H9 (cell line): Measurements from ENCODE around the gene SIL1. TPM values are rescaled to one million over a fixed set of nuclear protein-coding genes. Genes with fewer than 3 reads are reported as not detected.

ENCODE experiments used
- DNase-seq: peaks from one replicate; pipeline ENCODE4 v3.0.0-alpha.2; 2017
- H2AFZ ChIP-seq: one replicate; pipeline ENCODE4 v1.6.1; 2013; ENCODE audit warnings: mild to moderate bottlenecking, low read length, control low read depth, moderate library complexity
- H2AK5ac ChIP-seq: 2 replicates; pipeline ENCODE4 v1.6.1; 2013; ENCODE audit warnings: low read length, control low read depth, mixed read lengths; ENCODE audit not compliant: insufficient read length
- H2BK120ac ChIP-seq: one replicate; pipeline ENCODE4 v1.6.1; 2013; ENCODE audit warnings: low read depth, mild to moderate bottlenecking, low read length, control low read depth, inconsistent platforms; ENCODE audit not compliant: poor library complexity, severe bottlenecking
- H2BK12ac ChIP-seq: 2 replicates; pipeline ENCODE4 v1.6.1; 2013; ENCODE audit warnings: low read length, control low read depth, mixed read lengths, low read depth; ENCODE audit not compliant: insufficient read length
- H2BK15ac ChIP-seq: 2 replicates; pipeline ENCODE4 v1.6.1; 2013; ENCODE audit warnings: low read depth, low read length, control low read depth
- H2BK20ac ChIP-seq: one replicate; pipeline ENCODE4 v1.6.1; 2013; ENCODE audit warnings: low read depth, mild to moderate bottlenecking, low read length, control low read depth, inconsistent platforms; ENCODE audit not compliant: poor library complexity, severe bottlenecking
- H2BK5ac ChIP-seq: 2 replicates; pipeline ENCODE4 v1.6.1; 2013; ENCODE audit warnings: low read length, control low read depth, mixed read lengths; ENCODE audit not compliant: insufficient read length
- H3K14ac ChIP-seq: 2 replicates; pipeline ENCODE4 v1.6.1; 2013; ENCODE audit warnings: low read length, control low read depth; ENCODE audit not compliant: insufficient read depth
- H3K18ac ChIP-seq: 2 replicates; pipeline ENCODE4 v1.6.1; 2013; ENCODE audit warnings: low read depth, mild to moderate bottlenecking, mixed read lengths, low read length, control low read depth; ENCODE audit not compliant: insufficient read length
- H3K23ac ChIP-seq: 2 replicates; pipeline ENCODE4 v1.6.1; 2013; ENCODE audit warnings: low read length, control low read depth, mixed read lengths, low read depth; ENCODE audit not compliant: insufficient read length
- H3K23me2 ChIP-seq: 2 replicates; pipeline ENCODE4 v1.6.1; 2013; ENCODE audit warnings: low read depth, mild to moderate bottlenecking, mixed read lengths, low read length, control low read depth; ENCODE audit not compliant: insufficient read length, poor library complexity, severe bottlenecking
- H3K27ac ChIP-seq: 2 replicates; pipeline ENCODE4 v1.5.1; 2013; ENCODE audit warnings: low read length, control low read depth, mixed read lengths, low read depth; ENCODE audit not compliant: insufficient read length
- H3K27me3 ChIP-seq: 2 replicates; pipeline ENCODE4 v1.6.1; 2013; ENCODE audit warnings: low read length, control low read depth, inconsistent platforms; ENCODE audit not compliant: insufficient read depth
- H3K4ac ChIP-seq: 2 replicates; pipeline ENCODE4 v1.6.1; 2013; ENCODE audit warnings: low read depth, mild to moderate bottlenecking, control low read depth, inconsistent platforms, low read length, moderate library complexity
- H3K4me1 ChIP-seq: 2 replicates; pipeline ENCODE4 v1.6.1; 2013; ENCODE audit warnings: low read length, control low read depth, inconsistent platforms; ENCODE audit not compliant: insufficient read depth
- H3K4me2 ChIP-seq: 2 replicates; pipeline ENCODE4 v1.6.1; 2013; ENCODE audit warnings: low read length, control low read depth, mixed read lengths; ENCODE audit not compliant: insufficient read length, insufficient read depth
- H3K56ac ChIP-seq: 2 replicates; pipeline ENCODE4 v1.6.1; 2013; ENCODE audit warnings: low read depth, mild to moderate bottlenecking, mixed read lengths, low read length, control low read depth; ENCODE audit not compliant: insufficient read length
- H3K79me1 ChIP-seq: 2 replicates; pipeline ENCODE4 v1.6.1; 2013; ENCODE audit warnings: low read depth, mild to moderate bottlenecking, moderate library complexity, low read length, control low read depth, inconsistent platforms; ENCODE audit not compliant: insufficient read depth, poor library complexity, severe bottlenecking
- H3K79me2 ChIP-seq: 2 replicates; pipeline ENCODE4 v1.6.1; 2013; ENCODE audit warnings: low read length, control low read depth, inconsistent platforms; ENCODE audit not compliant: insufficient read depth
- H3K9ac ChIP-seq: 2 replicates; pipeline ENCODE4 v1.6.1; 2013; ENCODE audit warnings: low read length, control low read depth, mixed read lengths; ENCODE audit not compliant: insufficient read length; ENCODE audit errors: extremely low read depth
- H3K9me3 ChIP-seq: one replicate; pipeline ENCODE4 v1.6.1; 2013; ENCODE audit warnings: low read depth, low read length, inconsistent platforms; ENCODE audit not compliant: control insufficient read depth
- H3T11ph ChIP-seq: one replicate; pipeline ENCODE4 v1.6.1; 2013; ENCODE audit warnings: mild to moderate bottlenecking, low read length, control low read depth, inconsistent platforms
- H4K20me1 ChIP-seq: one replicate; pipeline ENCODE4 v1.6.1; 2013; ENCODE audit not compliant: control insufficient read depth, insufficient read length, insufficient read depth
- H4K5ac ChIP-seq: 2 replicates; pipeline ENCODE4 v1.6.1; 2013; ENCODE audit warnings: low read depth, mild to moderate bottlenecking, mixed read lengths, low read length, control low read depth; ENCODE audit not compliant: insufficient read length
- H4K8ac ChIP-seq: replicated peaks from 2 replicates; pipeline ENCODE4 v1.6.1; 2013; ENCODE audit warnings: low read length, control low read depth, mixed read lengths, low read depth; ENCODE audit not compliant: insufficient read length
- H4K91ac ChIP-seq: 2 replicates; pipeline ENCODE4 v1.6.1; 2013; ENCODE audit warnings: low read depth, mild to moderate bottlenecking, moderate library complexity, mixed read lengths, low read length, control low read depth; ENCODE audit not compliant: insufficient read length
- H3K27ac Mint-ChIP-seq, 3 experiments: 2 replicates in 2 of 3; 3 replicates in 1 of 3; pipeline ENCODE4 v1.8.0; 2020 to 2021; ENCODE audit warnings: mixed read lengths in 3 of 3, mild to moderate bottlenecking in 1 of 3, moderate library complexity in 1 of 3
- H3K27me3 Mint-ChIP-seq: 2 replicates; pipeline ENCODE4 v1.8.0; 2021; ENCODE audit warnings: low read depth, mild to moderate bottlenecking, moderate library complexity, mixed read lengths
- H3K36me3 Mint-ChIP-seq, 3 experiments: 2 replicates in 2 of 3; 3 replicates in 1 of 3; pipeline ENCODE4 v1.8.0; 2020 to 2021; ENCODE audit warnings: low read depth in 3 of 3, mixed read lengths in 3 of 3; ENCODE audit not compliant: insufficient read depth in 1 of 3
- H3K4me1 Mint-ChIP-seq, 2 experiments: 2 replicates each; pipeline ENCODE4 v1.8.0; 2020; ENCODE audit warnings: mixed read lengths in 2 of 2
- H3K4me3 Mint-ChIP-seq, 2 experiments: 2 replicates in 1 of 2; 3 replicates in 1 of 2; pipeline ENCODE4 v1.8.0; 2020 to 2021; ENCODE audit warnings: mild to moderate bottlenecking in 2 of 2, mixed read lengths in 2 of 2, moderate library complexity in 1 of 2
- H3K9me3 Mint-ChIP-seq, 2 experiments: 2 replicates in 1 of 2; 3 replicates in 1 of 2; pipeline ENCODE4 v1.8.0; 2020; ENCODE audit warnings: mild to moderate bottlenecking in 2 of 2, mixed read lengths in 2 of 2, moderate library complexity in 1 of 2
- CTCF ChIP-seq: fragments of 200-600 bp; sonication (generic); conservative IDR thresholded peaks from 3 replicates; pipeline ENCODE4 v1.8.0; 2021; ENCODE audit warnings: antibody characterized with exemption, mild to moderate bottlenecking
- WGBS: extraction: QIAGEN DNeasy Blood & Tissue Kit; methylation state at CpG from one replicate; pipeline ENCODE4 v1.1.7; 2013; ENCODE audit warnings: missing lambda C conversion rate, low lambda C conversion rate, mixed read lengths; ENCODE audit not compliant: insufficient read length; ENCODE audit errors: extremely low coverage; 5-methylcytosine and 5-hydroxymethylcytosine counted together
- total RNA-seq: library from RNA; stranded (reverse); gene quantifications from 2 replicates; pipeline ENCODE4 v1.2.1, GENCODE V29; 2021

Gene SIL1
- total RNA-seq, 1 experiment from 2014 or later: 10.6 TPM

GRCh38 chr5:139019880-139020279 is 178.3 kb downstream of the SIL1 start:
- no peak overlapping the region for H2BK120ac ChIP-seq
- peaks cover 5 to 6% of the 10 kb centered on the region in 2 experiments for H3K4me1 Mint-ChIP-seq

More at GRCh38 chr5:139019880-139020279, 178.3 kb downstream of the SIL1 start:
- Histone ChIP-seq H3K27ac (no peak overlapping the region), H3K14ac (no peak overlapping the region), H3T11ph (no peak overlapping the region), H2BK12ac (no peak overlapping the region), H2AK5ac (no peak overlapping the region), H3K4me1 (no peaks in the 10 kb centered on the region), H4K91ac (no peak overlapping the region), H3K56ac (no peak overlapping the region), H2BK20ac (no peak overlapping the region), H3K27me3 (no peaks in the 10 kb centered on the region), H3K4ac (no peak overlapping the region), H2AFZ (no peak overlapping the region), H3K18ac (no peak overlapping the region), H3K4me2 (no peak overlapping the region), H3K79me2 (no peaks in the 10 kb centered on the region), H2BK15ac (no peak overlapping the region), H2BK5ac (no peak overlapping the region), H3K9me3 (no peaks in the 10 kb centered on the region), H4K20me1 (no peaks in the 10 kb centered on the region), H3K23me2 (peaks cover 3% of the 10 kb centered on the region), H3K9ac (no peak overlapping the region), H3K79me1 (no peaks in the 10 kb centered on the region), H4K8ac (no peak overlapping the region), H4K5ac (no peak overlapping the region), H3K23ac (peak overlapping the region; percentile 23)
- no CpG with 5 or more reads among the region's 4 CpGs for WGBS
- no peaks in the 10 kb centered on the region for H3K36me3 Mint-ChIP-seq
- no peak for TF ChIP-seq CTCF
- H3K4me3 Mint-ChIP-seq: no peak overlapping the region
- H3K27me3 Mint-ChIP-seq: no peaks in the 10 kb centered on the region
- H3K27ac Mint-ChIP-seq: no peak overlapping the region
- DNase-seq: no peak
- no peaks in the 10 kb centered on the region for H3K9me3 Mint-ChIP-seq
